LNCAP (cell line): ENCODE results near the gene PRRT2.

ENCODE experiments used
- TF ChIP-seq, protein P1 (sequence below): fragments of 450-650 bp; IDR thresholded peaks from 2 replicates; pipeline ENCODE4 v1.5.1; 2017; ENCODE audit warnings: mild to moderate bottlenecking

PRRT2 gene

DNA sequence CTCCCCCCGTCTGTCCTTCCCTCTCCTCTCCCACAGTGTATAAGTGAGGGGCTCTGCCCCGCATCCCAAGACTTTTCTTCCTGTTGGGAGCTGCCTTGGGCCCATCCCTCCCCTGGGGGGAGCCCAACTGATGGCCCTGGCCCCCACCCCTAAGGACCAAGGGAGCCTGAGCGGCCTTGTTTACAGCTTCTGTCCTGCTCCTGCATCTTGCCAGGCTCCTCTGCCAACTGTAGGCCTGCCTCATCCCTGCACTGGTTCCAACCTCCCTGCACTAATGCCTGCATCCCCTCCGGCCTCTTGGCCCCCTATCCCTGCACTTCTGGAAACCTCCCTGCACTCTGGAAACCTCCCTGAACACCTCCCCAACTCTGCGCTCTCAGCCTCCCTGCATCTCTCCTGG lies 2.6 kb downstream of the PRRT2 start:
- TF ChIP-seq, protein P1, sequence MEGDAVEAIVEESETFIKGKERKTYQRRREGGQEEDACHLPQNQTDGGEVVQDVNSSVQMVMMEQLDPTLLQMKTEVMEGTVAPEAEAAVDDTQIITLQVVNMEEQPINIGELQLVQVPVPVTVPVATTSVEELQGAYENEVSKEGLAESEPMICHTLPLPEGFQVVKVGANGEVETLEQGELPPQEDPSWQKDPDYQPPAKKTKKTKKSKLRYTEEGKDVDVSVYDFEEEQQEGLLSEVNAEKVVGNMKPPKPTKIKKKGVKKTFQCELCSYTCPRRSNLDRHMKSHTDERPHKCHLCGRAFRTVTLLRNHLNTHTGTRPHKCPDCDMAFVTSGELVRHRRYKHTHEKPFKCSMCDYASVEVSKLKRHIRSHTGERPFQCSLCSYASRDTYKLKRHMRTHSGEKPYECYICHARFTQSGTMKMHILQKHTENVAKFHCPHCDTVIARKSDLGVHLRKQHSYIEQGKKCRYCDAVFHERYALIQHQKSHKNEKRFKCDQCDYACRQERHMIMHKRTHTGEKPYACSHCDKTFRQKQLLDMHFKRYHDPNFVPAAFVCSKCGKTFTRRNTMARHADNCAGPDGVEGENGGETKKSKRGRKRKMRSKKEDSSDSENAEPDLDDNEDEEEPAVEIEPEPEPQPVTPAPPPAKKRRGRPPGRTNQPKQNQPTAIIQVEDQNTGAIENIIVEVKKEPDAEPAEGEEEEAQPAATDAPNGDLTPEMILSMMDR, result no peak

DNA sequence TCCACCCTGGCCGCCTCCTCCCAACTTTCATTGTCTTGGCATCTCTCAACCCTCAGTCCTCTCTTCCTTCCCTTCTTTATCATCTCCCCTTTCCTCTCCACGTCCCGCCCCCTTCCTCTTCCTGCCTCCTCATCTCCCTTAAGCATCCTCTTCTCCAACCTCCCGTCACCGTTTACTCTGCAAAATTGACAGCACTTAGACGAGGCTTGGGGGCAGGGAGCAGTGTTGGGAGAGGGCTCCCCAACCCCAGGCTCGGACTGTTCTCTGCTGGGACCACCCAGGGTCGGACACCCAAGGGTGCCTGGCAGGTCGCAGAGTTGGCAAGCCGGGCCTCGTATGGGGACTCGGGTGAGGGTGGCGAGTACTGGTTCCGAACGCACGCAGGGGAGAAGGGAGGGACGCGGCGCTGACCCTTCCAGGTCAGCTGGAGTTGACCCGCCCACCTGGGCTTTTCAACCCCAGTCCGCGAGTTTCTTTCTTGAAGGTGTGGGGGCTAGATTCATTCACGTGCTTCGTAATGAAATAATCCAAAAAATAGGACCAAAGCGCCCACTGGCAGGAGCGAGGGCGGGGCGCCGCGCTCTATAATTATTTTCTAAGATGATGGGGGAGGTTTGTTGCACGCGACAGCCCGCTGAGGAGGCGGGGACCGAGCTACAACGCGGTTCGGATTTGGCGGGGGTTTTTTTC lies 3.2 kb downstream of the PRRT2 start:
- TF ChIP-seq, protein P1, result no peak

DNA sequence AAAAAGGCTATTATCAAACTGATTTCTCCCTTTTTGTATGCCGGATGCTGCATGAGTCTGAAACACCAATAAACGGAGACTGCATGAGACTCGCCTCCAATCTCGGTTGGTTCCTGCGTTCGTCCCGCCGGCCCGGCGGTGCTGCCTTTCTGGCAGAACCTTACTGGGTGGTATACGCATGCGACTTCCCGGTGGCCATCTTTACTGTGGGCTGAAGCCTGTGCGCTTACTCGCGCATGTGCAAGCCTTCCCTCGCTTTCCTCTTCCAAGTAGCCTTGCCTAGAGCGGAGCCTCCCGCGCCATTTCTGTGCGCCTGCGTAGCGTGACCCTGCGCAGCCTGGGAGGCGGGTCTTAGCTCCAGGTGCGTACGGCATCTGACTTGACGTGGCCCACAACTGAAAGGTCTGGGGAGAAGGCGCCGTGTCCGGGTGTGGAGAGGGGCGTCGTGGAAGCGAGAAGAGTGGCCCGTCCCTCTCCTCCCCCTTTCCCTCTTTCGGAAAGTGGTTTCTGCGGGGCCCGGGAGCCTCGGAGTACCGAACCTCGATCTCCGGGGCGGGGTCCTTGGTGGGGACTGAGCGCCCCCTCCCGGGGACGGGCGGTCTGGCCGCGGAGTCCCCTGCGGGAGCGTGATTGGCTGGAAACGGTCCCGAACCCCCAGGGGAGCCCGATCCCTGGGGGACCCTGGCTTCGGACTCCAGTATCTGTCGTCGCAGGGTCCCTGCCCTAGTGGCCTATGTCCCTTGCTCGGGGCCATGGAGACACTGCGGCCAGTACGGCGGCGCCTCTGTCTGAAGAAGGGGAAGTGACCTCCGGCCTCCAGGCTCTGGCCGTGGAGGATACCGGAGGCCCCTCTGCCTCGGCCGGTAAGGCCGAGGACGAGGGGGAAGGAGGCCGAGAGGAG lies 4.0 kb downstream of the PRRT2 start, which contains the start of gene PAGR1:
Gene PAGR1, plus strand, starts transcription at position 360 of the 901 bp plus-strand sequence. Its CDS starts 374 bp downstream, at position 734.
- TF ChIP-seq, protein P1, result peak; percentile 93

DNA sequence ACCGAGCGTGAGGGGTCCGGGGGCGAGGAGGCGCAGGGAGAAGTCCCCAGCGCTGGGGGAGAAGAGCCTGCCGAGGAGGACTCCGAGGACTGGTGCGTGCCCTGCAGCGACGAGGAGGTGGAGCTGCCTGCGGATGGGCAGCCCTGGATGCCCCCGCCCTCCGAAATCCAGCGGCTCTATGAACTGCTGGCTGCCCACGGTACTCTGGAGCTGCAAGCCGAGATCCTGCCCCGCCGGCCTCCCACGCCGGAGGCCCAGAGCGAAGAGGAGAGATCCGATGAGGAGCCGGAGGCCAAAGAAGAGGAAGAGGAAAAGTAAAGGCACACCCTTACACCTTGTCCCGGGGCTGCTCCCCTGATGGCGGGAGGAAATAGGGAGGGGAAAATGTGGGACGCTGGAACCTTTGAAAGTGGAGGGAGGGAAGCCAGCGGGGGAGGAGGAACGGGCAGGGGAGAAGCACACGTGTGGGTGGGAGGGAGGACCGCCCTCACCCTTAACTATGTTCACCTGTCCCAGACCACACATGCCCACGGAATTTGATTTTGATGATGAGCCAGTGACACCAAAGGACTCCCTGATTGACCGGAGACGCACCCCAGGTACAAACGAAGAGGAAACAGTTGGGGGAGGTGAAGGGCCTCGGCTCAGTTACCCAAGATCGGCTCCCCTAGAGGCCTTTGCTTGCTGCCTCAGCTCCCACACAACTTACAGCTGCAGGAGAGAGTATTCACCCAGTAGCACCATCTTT lies 4.9 kb downstream of the PRRT2 start:
- TF ChIP-seq, protein P1, result no peak

DNA sequence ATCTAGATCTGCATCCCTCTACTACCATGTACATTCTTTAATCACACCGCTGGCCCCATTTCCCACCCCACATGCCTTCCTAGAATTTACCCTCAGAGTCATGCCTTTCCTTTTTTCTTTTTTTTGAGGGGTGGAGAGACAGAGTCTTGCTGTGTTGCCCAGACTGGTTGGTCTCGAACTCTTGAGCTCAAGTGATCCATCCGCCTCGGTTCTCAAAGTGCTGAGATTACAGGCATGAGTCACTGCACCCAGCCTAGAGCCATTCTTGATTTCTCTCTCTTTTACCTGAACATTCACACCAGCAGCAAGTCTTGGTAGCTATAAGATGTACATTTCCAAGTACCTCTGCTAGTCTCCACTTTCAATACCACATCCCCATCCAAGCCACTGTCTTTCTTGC lies 6.1 kb downstream of the PRRT2 start:
- TF ChIP-seq, protein P1, result no peak

DNA sequence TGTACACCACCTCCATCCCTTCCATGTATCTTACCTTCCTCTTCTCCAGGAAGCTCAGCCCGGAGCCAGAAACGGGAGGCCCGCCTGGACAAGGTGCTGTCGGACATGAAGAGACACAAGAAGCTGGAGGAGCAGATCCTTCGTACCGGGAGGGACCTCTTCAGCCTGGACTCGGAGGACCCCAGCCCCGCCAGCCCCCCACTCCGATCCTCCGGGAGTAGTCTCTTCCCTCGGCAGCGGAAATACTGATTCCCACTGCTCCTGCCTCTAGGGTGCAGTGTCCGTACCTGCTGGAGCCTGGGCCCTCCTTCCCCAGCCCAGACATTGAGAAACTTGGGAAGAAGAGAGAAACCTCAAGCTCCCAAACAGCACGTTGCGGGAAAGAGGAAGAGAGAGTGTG lies 7.5 kb downstream of the PRRT2 start:
- TF ChIP-seq, protein P1, result no peak; the same call in 1 of the 2 replicates

DNA sequence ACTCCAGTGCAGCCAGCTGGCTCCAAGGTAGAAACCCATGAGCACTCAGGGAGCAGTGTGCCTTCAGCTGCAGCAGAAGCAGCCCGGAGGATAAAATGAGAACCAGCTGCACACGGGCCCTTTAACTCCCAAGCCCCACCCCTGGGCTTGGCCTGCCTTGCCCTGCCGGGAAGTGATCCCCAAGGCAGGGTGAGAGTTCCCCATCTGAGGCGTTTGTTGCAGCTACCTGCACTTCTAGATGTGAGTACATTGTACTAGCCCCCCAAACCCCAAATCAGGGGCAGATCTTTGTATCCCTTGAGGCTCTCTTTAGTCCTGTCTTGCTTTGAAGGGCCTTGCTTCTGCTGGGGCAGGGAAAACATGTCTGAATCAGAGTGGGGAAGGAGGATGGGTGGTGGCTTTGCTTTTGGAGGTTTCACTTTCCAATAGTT lies 8.3 kb downstream of the PRRT2 start, which contains the start of gene MVP:
Gene MVP, plus strand, starts transcription at position 192 of the 431 bp plus-strand sequence. CDS start 10,088 bp downstream, outside the sequence.
- TF ChIP-seq, protein P1, result no peak
